Transverse colon (tissue), 4 donors: ENCODE measurements around the gene LILRA5. TPM values are rescaled to one million over a fixed set of nuclear protein-coding genes. Genes with fewer than 3 reads are reported as not detected.
"Not testable (repeated sequence)": the region's sequence is repeated elsewhere in the genome, so short reads cannot be mapped to it uniquely, and the experiment has no call there.

Experiments
- DNase-seq: peaks from one replicate; pipeline ENCODE4 v3.0.0-alpha.2; 2019
- H3K27ac ChIP-seq, 4 donors: fragments of 200-600 bp; sonication (generic); 2 replicates each; pipeline ENCODE4 v1.5.1; 2016 to 2018; ENCODE audit warnings: inconsistent platforms in 4 of 4
- H3K27me3 ChIP-seq: fragments of 200-600 bp; sonication (generic); 2 replicates; pipeline ENCODE4 v1.5.1; 2017; ENCODE audit warnings: inconsistent platforms
- H3K36me3 ChIP-seq, 4 donors: fragments of 200-600 bp; sonication (generic); 2 replicates each; pipeline ENCODE4 v1.5.1; 2017 to 2019; ENCODE audit warnings: inconsistent platforms in 4 of 4
- H3K4me1 ChIP-seq, 4 donors: fragments of 200-600 bp; sonication (generic); 2 replicates each; pipeline ENCODE4 v1.5.1; 2017 to 2020; ENCODE audit warnings: inconsistent platforms in 4 of 4
- H3K4me3 ChIP-seq, 4 donors: fragments of 200-600 bp; sonication (generic); 1 replicate in 1 of 4; 2 replicates in 3 of 4; pipeline versions ENCODE4 v1.5.1 to v1.6.1; 2017 to 2019; ENCODE audit warnings: inconsistent platforms in 4 of 4
- H3K9me3 ChIP-seq, 2 donors: fragments of 200-600 bp; sonication (generic); 2 replicates each; pipeline ENCODE4 v1.5.1; 2017 to 2019; ENCODE audit warnings: inconsistent platforms in 2 of 2
- CTCF ChIP-seq, 5 experiments: fragments of 200-600 bp in 3 of 5; fragments of 450-650 bp in 2 of 5; sonication (generic) in 3 of 5; IDR thresholded peaks; 1 replicate in 2 of 5; 2 replicates in 3 of 5; pipeline ENCODE4 v1.5.1; 2016 to 2017; ENCODE audit warnings: antibody characterized with exemption in 5 of 5, inconsistent platforms in 3 of 5, mild to moderate bottlenecking in 2 of 5, moderate library complexity in 1 of 5
- EP300 ChIP-seq: sonication (generic); formaldehyde crosslinking; IDR thresholded peaks from one replicate; pipeline ENCODE4 v1.6.1; 2017; ENCODE audit warnings: antibody characterized with exemption, low read depth
- POLR2A ChIP-seq: fragments of 450-650 bp; IDR thresholded peaks from one replicate; pipeline ENCODE4 v1.6.1; 2016; ENCODE audit warnings: antibody characterized with exemption, mild to moderate bottlenecking, moderate library complexity
- POLR2AphosphoS5 ChIP-seq, 3 donors: sonication (generic); formaldehyde crosslinking; IDR thresholded peaks; one replicate each; pipeline ENCODE4 v1.6.1; 2016; ENCODE audit warnings: antibody characterized with exemption in 3 of 3
- WGBS, 2 donors: methylation state at CpG; one replicate each; pipeline ENCODE4 v1.1.5; 2018; ENCODE audit warnings: low coverage in 1 of 2; 5-methylcytosine and 5-hydroxymethylcytosine counted together
- in situ Hi-C, 4 donors: fragments of 200-750 bp; cut with MboI; loops; one replicate each; pipeline versions ENCODE4 v1.15.0 to v1.15.1; 2017; ENCODE audit warnings: low sequenced_read_pairs in 3 of 4, low pct_ligation_motif_present in 1 of 4, low pct_unique_long_range_greater_than_20kb in 1 of 4
- intact Hi-C: fragments of 100-400 bp; cut with DNase I; formaldehyde crosslinking; loops from one replicate; pipeline ENCODE4 v1.15.1; 2023; ENCODE audit warnings: low total_unique reads
- total RNA-seq, 4 donors: library from RNA; depleted of rRNA; stranded (reverse); fragments of >200 nt; gene quantifications; one replicate each; pipeline ENCODE4 v1.1.0, GENCODE V29; 2016

Gene LILRA5
- total RNA-seq: 1 to 10 TPM in 2 of 4 donors, not detected in 2; 1.6 TPM

- Histone ChIP-seq H3K4me1 (no peaks in the 10 kb centered on the region), H3K36me3 (no peaks in the 10 kb centered on the region), H3K27ac (no peak within 1 kb of the TSS), H3K9me3 (no peaks in the 10 kb centered on the region), H3K27me3 (peaks cover 4% of the 10 kb centered on the region), H3K4me3 (no peak within 1 kb of the TSS)
- no peak for TF ChIP-seq POLR2A
- TF ChIP-seq EP300: no peak
- TF ChIP-seq POLR2AphosphoS5 (IDR thresholded peaks at IDR 0.05): no peak
- TF ChIP-seq CTCF (IDR thresholded peaks at IDR 0.05): no peak
- intact Hi-C loops: no loop called here
- in situ Hi-C loops: no loop called here
- WGBS, 2 donors: 35 to 67% methylated on average over 7 to 10 of the region's 13 CpGs
- no peak for DNase-seq
Observed at GRCh38 chr19:54312436-54313377, at the start of gene LILRA5. TSS of gene LILRA5 (minus strand) at chr19:54313166. CDS start at chr19:54313019, 147 bp downstream.

DNA sequence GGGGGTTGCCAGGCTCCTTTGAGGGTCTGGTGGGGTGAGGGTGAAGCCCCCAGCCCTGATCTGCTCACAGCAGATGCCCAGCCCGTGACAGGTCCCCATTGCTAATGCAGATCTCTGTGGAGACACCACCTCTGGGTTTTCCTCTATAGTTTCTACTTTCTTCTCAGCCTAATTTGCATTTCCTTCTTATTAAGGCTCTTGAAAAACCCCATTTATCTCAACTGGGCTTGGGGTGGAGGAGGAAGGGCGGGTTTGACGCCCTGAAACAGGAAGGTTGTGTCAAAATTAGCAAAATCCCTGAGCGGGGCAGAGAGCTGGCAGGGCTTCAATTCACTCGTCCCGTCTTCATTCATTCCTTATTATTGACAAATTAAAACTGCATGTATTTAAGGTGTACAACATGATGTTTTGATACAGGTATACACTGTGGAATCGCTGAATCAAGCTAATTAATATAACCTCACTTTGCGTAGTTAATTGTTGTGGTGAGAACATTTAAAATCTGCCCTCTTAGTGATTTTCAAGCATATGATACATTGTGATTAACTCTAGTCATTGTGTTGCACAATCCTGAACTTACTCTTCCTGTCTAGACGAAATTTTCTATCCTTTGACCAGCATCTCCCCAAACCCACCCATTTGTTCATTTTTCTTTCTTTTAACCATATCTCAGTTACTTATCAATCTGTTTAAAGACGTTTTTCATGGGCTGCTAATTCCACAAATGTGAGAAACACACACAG, 48.9 kb upstream of the LILRA5 start:
- H3K36me3 ChIP-seq, H3K4me1 ChIP-seq, intact Hi-C loops, H3K9me3 ChIP-seq, in situ Hi-C loops, DNase-seq, H3K27me3 ChIP-seq: not testable (repeated sequence)
- 19 to 33% methylated on average over 4 to 7 of the region's 10 CpGs for WGBS, 2 donors
- Histone ChIP-seq H3K27ac (peak overlapping the region in 3 of 4 donors; percentile 31 to 57 (median 48)), H3K4me3 (peak overlapping the region in 1 of 4 donors; percentile 10)

- DNase-seq: peak; percentile 52
- in situ Hi-C loops, H3K4me1 ChIP-seq, H3K27me3 ChIP-seq, H3K9me3 ChIP-seq, H3K36me3 ChIP-seq, H3K27ac ChIP-seq, intact Hi-C loops, H3K4me3 ChIP-seq: not testable (repeated sequence)
- TF ChIP-seq CTCF (IDR thresholded peaks at IDR 0.05): peak in 3 of 5 experiments; percentile 11 to 26 (median 14)
- WGBS, 2 donors: 0 to 2% methylated on average over 3 to 13 of the region's 21 CpGs
Observed at GRCh38 chr19:54359149-54359820, 46.3 kb upstream of the LILRA5 start.

GRCh38 chr19:54357381-54357780, 44.4 kb upstream of the LILRA5 start:
- WGBS, 2 donors: 72% methylated on average over 16 of the region's 16 CpGs; no CpG with 5 or more reads in 1 of the 2 donors
- in situ Hi-C loops: no loop called here
- no peaks in the 10 kb centered on the region for H3K4me1 ChIP-seq
- no peak overlapping the region for H3K27ac ChIP-seq
- intact Hi-C loops: no loop called here
- no peaks in the 10 kb centered on the region for H3K9me3 ChIP-seq
- TF ChIP-seq EP300 (no peak), POLR2A (no peak), CTCF (IDR thresholded peaks at IDR 0.05) (no peak), POLR2AphosphoS5 (IDR thresholded peaks at IDR 0.05) (no peak)
- H3K36me3 ChIP-seq: no peaks in the 10 kb centered on the region
- H3K4me3 ChIP-seq: no peak overlapping the region
- H3K27me3 ChIP-seq: no peaks in the 10 kb centered on the region
- no peak for DNase-seq
